NB4 (cell line): Measurements from ENCODE around the gene GAS6.

Source experiments
- DNase-seq: peaks from one replicate; pipeline ENCODE4 v3.0.0; 2010; ENCODE audit warnings: low read depth
- H3K4me3 ChIP-seq: one replicate; pipeline ENCODE4 v1.5.1; 2011; ENCODE audit warnings: mild to moderate bottlenecking, low read depth, low read length, moderate library complexity
- CTCF ChIP-seq: IDR thresholded peaks from one replicate; pipeline ENCODE4 v1.5.1; 2012; ENCODE audit warnings: low read depth, low read length
- MAX ChIP-seq: IDR thresholded peaks from 2 replicates; pipeline ENCODE4 v1.6.1; 2011; ENCODE audit warnings: low read depth, low read length
- MYC ChIP-seq: IDR thresholded peaks from 2 replicates; pipeline ENCODE4 v1.6.1; 2011; ENCODE audit warnings: low read depth, low read length
- POLR2A ChIP-seq: IDR thresholded peaks from 2 replicates; pipeline ENCODE4 v1.6.1; 2011; ENCODE audit warnings: mild to moderate bottlenecking; ENCODE audit not compliant: insufficient read length; ENCODE audit errors: extremely low read depth

GAS6 gene

GRCh38 chr13:113840541-113841352 lies 23.1 kb downstream of the GAS6 start:
- no peak for DNase-seq
- TF ChIP-seq MAX (no peak), POLR2A (no peak), MYC (no peak)
- H3K4me3 ChIP-seq, result no peak overlapping the region

- no peak for DNase-seq
- H3K4me3 ChIP-seq, result no peak overlapping the region
- TF ChIP-seq MYC (no peak), CTCF (no peak), MAX (no peak), POLR2A (no peak)
Observed at GRCh38 chr13:113839536-113840204, 24.2 kb downstream of the GAS6 start.

- DNase-seq, result no peak
- H3K4me3 ChIP-seq, result no peak overlapping the region
- TF ChIP-seq MAX, result no peak
- TF ChIP-seq CTCF, result no peak
- TF ChIP-seq MYC, result no peak
- TF ChIP-seq POLR2A, result no peak
Observed at GRCh38 chr13:113838711-113839201, 25.1 kb downstream of the GAS6 start.

- TF ChIP-seq MAX, result no peak
- TF ChIP-seq MYC, result no peak
- TF ChIP-seq CTCF, result no peak
- H3K4me3 ChIP-seq, result no peak overlapping the region
- DNase-seq, result peak; percentile 87
Observed at GRCh38 chr13:113837560-113838355, 26.1 kb downstream of the GAS6 start.

GRCh38 chr13:113836768-113837559 lies 26.9 kb downstream of the GAS6 start:
- no peak for TF ChIP-seq CTCF
- no peak for TF ChIP-seq POLR2A
- TF ChIP-seq MAX, result no peak
- TF ChIP-seq MYC, result no peak
- DNase-seq, result peak; percentile 45
- H3K4me3 ChIP-seq, result no peak overlapping the region
